ENCODE measurements around the gene ANKRD44. TPM values are rescaled to one million over a fixed set of nuclear protein-coding genes. Genes with fewer than 3 reads are reported as not detected.

The ANKRD44 gene
- total and polyA plus RNA-seq, 2 of the 8 experiments (the other 6 are each of a cell fraction or from before 2014, with no cell fraction given) = 1.2 to 1.3 TPM

DNA sequence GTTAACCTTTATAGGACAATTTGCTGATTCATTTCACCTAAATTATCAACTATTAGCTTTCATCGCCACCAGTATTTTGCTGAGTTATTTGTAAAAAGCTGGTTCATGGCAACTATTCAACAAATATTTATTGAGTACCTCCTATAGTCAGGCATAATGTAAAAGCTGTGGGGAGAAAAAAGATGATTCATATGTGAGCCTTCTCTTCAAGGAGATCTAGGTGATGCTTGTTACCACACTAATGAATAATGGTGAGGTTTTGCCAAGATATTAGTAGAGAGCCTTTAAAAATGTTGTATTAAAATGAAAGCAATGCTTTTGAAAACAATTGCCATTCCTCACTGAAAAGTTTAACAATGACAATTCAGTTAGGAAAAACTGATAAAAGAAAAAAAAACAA, 187.8 kb downstream of the ANKRD44 start (continued):
- TF ChIP-seq EGR1 (IDR thresholded peaks at IDR 0.05; ENCODE audit: borderline replicate concordance, low read depth, low read length) = no peak
- TF ChIP-seq POU5F1 (IDR thresholded peaks at IDR 0.05; ENCODE audit: low read depth, low read length) = no peak
- TF ChIP-seq SIRT6 (IDR thresholded peaks at IDR 0.05; ENCODE audit: low read length) = no peak
- no peak for TF ChIP-seq HDAC6 (IDR thresholded peaks at IDR 0.05; ENCODE audit: low read depth, low read length)
- no peak for TF ChIP-seq YY1 (IDR thresholded peaks at IDR 0.05; ENCODE audit: low read depth, low read length)
- TF ChIP-seq SIX5 (IDR thresholded peaks at IDR 0.05; ENCODE audit: low read depth, low read length) = no peak

Measured in H1 (cell line).